Tongue (tissue), 2 donors: Measurements from ENCODE around the gene OR52N5. TPM values are rescaled to one million over a fixed set of nuclear protein-coding genes. Genes with fewer than 3 reads are reported as not detected.

Source experiments
- DNase-seq: peaks from one replicate; pipeline ENCODE4 v3.0.0-alpha.2; 2015
- total RNA-seq: library from RNA; depleted of rRNA; stranded (reverse); fragments of >200 nt; gene quantifications from one replicate; pipeline ENCODE4 v1.2.3, GENCODE V29; 2014

The OR52N5 gene
- not detected for total RNA-seq

DNA sequence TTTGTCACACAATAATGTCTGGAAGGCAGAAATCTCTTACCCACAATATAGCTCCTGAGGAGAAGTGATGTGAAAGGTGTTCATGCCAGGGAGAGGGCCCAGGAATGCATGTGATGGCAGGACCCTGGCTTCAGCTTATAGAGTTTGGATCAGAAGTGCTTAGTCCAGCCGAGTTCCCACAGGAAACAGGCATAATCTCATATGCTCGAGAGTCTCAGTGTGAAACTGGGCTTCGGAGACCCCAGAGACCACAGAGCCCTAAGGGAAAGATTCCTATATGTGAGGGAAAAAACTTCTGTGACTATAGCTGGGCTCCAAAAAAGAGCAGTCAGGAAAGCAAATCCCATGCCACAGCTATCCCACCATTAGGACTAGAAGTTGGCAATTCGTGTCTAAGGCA lies at the start of gene OR52N5:
TSS of gene OR52N5 (minus strand) at position 101 of the 400 bp plus-strand sequence. CDS start 4,721 bp downstream, outside the sequence.
- DNase-seq = no peak

DNA sequence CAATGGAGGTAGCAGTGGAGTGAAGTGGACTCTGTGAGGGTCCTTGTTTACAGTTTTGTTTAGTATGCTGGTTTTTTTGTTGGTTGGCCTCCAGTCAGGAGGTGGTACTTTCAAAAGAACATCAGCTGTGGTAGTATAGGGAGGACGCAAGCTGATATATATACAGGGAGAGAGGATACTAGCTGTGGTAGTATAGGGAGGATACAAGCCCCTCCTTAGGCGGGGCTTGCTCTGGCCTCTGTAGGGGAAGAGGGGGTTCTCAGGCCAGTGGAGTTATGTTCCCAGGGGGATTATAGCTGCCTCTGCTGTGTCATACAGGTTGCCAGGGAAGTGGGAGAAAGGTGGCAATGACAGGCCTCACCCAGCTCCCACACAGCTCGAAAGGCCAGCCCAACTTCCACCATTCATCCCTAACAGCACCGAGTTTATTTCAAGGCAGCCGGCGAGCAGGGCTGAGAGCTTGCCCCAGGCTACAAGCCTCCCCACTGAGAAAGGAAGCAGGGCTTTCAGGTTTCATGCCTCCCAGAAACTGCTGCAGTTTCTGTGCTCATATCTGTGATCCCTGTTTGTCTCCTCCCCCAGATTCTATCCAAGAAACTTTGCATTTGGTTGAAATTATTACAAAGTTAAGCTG lies 48.2 kb upstream of the OR52N5 start:
- no peak for DNase-seq

DNA sequence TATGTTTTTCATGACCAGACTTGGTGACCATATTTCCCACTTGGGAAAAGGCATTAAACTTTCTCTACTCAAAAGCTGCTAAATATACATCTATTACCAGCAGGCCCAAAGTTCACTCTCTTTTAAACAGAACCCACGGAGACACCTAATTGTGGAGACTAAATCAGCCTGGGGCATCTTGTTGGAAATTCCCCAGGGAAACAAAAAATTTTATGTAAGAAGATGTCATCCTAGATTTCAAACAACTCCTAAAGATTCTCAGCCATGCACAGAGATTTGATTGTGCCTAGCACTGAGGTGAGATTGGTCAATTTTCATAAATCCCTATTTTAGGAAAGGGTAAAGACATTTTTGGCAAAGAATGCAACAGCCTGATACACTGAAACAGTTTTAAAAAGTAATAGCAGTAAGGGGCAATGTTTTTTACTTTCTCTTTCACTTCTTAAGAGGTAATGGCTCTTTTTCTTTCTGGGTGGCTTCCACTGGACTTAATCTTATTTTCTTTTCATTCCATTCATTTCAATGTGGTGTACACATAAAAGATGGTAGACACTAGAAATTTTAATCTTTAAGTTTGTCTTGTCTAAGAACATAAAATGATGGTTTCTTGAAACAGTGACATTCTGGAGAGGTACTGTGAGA lies 35.2 kb upstream of the OR52N5 start:
- DNase-seq = no peak

DNA sequence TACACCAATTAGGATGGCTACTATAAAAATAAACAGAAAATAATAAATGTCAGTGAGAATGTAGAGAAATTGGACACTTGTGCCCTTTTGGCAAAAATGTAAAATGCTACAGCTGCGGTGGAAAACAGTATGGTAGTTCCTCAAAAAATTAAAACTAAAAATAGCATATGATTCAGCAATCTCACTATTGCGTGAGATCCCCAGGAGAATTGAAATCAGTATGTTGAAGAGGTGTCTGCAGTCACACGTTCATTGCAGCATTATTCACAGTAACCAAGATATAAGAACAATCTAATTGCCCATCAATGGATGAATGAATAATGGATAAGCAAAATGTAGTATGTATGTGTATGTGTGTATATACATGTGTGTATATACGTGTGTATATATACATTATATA lies 32.4 kb upstream of the OR52N5 start:
- no peak for DNase-seq

DNA sequence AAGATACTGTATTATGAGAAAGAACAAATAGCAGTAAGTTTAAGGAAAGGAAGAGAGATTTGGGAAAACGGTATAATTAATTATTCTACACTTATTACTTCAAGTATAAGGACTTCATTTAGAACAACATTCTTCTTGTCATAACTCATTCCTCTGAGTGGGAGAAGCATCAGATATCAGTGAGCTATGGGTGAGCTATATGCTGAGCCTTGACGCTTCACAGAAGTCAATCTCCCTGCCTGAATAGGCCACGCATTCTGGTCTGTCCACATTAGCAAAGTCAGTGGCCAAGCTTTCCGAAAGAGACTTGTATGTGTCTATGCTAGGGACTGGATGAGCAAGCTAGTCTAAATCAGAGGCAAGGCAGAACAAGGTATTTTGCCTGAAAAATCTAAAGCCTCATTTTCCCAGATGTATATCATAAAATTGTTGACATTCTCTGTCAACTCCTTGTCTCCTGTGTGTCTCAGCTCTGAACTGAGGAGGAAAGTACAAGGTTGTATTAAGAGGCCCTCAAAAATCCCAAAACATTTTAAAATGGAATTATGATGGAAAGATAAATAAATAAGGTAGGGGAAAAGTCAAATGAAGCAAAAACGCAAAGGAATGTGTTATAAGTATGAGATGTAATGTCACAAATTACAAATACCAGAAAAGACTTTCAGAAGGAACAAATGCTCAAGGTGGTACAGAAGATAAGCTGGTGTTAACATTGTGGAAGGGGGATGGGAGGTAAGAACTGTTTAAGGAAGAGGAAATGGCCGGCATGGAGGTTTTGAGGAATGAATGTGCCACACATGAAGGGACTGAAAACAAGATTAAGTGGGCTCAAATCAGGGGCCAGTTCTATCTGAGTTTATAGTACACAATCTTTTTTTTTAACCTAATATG lies 27.0 kb upstream of the OR52N5 start:
- DNase-seq = no peak

DNA sequence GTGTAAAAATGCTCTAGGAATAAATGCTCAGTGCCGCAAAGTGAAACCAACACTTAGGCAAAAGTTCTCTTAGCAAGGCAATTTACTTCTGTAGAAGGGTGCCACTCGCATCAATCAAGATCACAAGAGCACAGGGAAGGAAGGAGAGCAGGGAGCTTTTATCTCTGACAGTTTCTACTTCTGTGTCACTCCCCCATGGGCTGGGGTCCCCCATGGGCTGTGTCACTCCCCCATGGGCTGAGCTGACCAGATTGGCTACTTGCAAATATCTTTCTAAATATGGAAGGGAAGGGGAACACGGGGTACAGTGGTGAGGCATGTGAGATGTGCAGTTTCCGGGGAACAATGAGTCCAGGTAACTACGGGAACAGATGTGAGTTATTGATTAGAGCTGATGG lies 26.0 kb upstream of the OR52N5 start:
- DNase-seq = no peak

DNA sequence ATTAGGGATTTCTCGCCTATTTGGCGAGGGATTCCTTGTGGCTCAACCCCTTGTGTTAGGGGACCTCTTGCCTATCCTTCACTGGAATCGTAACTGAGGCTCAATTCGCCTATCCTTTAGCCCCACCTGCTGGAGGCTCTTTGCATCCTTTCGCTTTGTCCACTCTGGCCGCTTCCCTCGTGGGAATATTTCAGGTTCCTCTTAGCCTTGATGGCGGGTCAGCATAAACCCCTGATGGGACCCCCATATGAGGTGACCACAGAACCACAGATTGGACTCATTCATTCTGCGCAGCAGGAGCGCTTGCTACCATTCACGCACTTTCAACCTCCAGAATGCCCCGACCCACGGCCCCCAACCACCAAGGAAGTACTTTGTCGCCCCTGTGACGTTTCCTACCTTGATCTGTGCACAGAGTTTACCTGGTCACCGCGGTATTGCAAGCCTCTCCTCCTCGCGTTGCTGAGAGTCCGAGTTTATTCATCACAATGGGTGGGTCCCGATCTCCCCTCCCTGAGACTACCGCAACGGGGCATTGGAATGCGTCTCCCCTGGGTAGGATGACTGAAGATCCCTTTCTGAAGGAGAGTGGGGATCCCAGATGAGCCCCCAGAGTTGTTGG lies 25.5 kb upstream of the OR52N5 start, which contains the start of gene OR52N2:
TSS of gene OR52N2 (plus strand) at position 425 of the 622 bp plus-strand sequence. CDS start 11,412 bp downstream, outside the sequence.
- peak; percentile 83 for DNase-seq

DNA sequence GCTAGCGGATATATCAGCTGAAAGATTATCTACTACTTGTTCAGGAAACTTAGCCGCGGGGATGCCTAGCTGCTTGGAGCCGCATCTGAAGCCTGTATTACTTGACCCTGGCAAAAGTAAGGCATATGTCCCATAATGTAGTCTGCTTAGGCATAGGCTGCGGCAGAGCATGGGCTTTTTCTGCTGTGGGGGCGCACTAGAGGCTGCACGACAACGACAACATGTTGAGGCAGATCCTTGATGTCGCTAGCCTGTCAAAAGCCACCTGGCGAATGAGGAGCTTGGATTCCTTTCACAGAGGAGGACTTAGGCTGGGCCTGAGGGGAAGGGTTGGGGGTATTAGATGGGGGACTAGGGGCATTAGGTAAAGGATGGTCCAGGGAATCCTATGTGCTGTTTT lies 24.4 kb upstream of the OR52N5 start:
- no peak for DNase-seq

DNA sequence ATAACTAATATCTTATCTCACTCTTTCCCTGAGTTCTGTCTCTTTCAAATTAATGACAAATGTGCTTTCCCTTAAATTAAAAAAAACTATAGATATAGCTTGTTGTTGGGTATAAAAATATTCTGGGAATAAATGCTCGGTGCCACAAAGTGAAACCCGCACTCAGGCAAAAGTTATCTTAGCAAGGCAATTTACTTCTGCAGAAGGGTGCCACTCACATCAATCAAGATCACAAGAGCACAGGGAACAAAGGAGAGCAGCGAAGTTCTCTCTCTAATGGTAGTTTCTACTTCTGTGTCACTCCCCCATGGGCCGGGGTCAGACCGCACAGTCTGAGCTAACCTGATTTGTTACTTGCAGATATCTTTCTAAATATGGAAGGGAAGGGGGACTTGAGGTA lies 20.8 kb upstream of the OR52N5 start:
- DNase-seq = no peak

DNA sequence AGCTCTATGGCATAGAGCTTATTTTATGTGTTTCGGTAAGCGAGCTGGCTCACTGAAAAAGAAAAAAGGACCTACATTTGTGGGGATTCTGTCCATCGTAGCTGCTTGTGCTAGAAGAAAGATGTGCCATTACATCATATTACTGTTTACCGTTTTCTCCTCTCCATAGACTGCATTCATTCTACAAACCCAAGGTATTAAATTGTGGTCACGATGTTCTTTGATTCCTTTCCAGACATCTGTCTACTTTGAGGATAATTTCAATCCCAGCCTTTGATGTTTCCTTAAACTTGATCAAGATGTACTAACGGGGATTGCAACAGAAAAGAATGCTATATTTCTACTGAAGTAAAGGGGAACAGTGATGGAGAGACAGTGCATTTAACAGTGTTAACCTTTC lies 13.4 kb upstream of the OR52N5 start:
- DNase-seq = no peak

DNA sequence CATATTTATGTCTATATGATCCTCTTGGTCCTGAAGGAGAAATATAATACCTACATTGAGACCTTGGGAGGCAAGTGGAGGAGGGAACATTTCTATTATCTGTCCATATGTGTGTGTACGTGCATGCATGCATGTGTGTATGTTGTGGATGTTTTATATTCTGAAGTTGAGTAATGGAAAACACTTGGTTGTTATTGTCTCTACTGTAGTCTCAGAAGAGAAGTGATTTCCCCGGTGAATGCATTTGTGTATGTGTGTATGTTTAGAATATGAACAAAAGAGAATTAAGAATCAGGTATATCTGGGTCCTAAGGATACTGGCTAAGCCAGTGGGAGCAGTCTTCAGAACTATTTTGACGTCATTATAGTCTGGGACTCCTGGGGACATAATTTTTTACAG lies 8.0 kb upstream of the OR52N5 start, which contains the start of gene OR52N1:
TSS of gene OR52N1 (minus strand) at position 101 of the 400 bp plus-strand sequence. CDS start 2,449 bp downstream, outside the sequence.
- no peak for DNase-seq

DNA sequence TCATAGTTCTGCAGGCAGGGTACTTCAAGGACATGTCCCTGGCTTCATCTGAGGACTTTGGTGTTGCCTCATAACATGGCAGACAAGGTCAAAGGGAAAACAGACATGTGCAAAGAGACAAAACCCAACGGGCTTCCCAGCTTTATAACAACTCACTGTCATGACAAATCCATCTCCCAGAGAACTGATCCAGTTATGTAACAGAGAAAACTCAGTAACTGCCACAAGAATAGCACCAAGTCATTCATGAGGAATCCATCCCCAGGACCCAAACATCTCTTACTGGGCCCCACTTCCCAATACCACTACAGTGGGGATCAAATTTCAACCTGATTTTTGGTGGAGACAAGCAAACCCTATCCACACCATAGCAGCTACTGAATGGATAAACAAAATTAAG lies 16.1 kb downstream of the OR52N5 start:
- DNase-seq = no peak

DNA sequence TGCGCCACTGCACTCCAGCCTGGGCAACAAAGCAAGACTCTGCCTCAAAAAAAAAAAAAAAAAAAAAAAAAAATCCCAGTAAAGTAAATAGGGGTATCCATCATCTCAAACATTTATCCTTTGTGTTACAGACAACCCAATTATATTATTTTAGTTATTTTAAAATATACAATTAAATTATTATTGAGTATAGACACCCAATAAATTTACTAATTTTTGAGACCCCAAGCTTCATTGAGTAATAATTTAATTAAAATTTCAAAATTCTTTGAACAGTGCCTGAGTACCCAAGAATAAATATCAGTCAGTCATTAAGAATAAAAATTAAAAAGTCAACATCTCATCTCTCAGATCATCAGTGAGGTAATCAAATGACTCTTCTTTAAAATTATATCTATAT lies 29.2 kb downstream of the OR52N5 start, which contains the start of gene OR52N4:
TSS of gene OR52N4 (plus strand) at position 301 of the 400 bp plus-strand sequence. CDS start 498 bp downstream, outside the sequence.
- no peak for DNase-seq

DNA sequence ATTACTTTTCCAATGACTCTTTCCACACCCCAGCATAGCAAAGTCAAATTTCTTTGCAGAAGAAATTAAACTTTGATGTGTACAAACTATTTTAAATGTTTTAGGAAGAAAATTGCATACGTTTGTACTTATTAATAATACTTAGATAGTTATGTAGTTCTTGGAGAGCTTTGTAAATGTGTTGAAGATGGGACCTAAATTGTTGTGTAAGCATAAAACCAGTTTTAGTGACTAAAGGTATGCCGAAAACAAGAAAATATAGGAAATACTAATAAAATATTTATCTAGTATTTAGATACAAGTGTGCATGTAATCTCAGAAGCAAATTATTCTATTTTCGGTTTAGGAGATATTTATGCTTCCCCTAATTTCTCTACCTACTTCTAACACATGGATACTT lies 33.3 kb downstream of the OR52N5 start:
- DNase-seq = no peak

DNA sequence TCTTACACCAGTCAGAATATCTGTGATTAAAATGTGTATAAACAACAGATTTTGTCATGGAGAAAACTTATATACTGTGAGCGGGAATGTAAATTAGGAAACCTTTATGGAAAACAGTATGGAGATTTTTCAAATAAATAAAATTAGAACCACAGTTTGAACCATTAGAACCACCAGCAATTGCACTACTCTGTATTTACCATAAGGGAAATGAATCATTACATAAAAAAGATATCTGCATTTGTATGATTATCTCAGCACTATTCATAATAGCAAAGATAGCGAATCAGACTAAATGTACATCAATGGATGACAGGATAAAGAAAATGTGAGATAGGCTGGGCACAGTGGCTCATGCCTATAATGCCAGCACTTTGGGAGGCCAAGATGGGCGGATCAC lies 36.5 kb downstream of the OR52N5 start:
- DNase-seq = no peak

DNA sequence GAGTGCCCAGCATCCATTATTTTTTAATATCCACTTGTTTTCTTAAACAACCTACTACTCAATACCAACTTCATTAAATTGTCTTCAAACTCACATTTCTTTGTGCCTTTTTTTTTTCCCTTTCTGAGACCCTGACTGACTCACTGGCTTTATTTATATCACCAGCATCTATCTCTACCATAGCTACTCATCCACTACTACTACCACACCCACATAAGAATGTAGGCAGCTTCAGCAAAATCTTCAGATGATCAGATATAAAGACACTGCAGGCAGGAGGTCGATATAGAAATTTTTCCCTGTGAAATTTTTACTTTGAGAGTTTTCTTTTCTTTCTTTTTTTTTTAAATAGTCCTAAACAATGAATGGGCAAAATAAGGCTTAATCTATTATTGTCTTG lies 44.7 kb downstream of the OR52N5 start:
- DNase-seq = no peak

DNA sequence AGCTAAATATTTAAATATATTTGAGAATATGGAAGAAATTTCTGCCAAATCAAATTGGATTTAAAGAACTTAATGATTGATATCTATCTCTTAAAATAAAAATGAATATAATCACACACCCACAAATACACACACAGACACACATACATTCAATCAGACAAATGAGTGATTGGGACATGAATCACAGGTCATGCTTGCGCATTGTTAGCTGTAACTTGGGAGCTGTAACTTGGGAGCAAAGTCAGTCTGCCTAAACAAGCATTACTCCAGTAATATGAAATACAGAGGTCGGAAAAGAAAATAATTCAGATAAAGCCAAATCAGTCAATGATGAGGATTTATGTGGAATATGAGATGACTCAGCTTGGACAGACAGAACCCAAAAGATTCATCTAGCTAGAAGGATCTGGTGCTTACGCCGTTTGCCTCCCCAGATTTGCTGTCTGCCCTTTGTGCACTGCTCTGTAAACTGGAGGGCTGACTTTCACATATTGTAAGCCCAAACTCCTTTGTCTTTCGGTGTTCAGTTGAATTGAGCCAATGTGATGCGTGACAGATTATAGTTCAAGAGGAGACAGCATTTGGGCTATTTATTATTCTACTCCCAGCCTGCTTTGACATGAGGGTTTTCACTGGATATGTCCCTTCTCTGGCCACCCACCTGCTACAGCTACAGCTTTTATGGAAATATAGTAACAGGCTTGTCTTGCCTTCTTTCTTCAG lies 45.3 kb downstream of the OR52N5 start:
- no peak for DNase-seq

DNA sequence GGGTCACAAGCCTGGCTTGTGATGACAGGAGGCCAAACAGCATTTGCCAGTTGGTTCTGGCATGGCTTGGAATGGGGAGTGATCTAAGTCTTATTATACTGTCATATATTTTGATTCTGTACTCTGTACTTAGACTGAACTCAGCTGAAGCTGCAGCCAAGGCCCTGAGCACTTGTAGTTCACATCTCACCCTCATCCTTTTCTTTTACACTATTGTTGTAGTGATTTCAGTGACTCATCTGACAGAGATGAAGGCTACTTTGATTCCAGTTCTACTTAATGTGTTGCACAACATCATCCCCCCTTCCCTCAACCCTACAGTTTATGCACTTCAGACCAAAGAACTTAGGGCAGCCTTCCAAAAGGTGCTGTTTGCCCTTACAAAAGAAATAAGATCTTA lies 46.1 kb downstream of the OR52N5 start:
- no peak for DNase-seq

DNA sequence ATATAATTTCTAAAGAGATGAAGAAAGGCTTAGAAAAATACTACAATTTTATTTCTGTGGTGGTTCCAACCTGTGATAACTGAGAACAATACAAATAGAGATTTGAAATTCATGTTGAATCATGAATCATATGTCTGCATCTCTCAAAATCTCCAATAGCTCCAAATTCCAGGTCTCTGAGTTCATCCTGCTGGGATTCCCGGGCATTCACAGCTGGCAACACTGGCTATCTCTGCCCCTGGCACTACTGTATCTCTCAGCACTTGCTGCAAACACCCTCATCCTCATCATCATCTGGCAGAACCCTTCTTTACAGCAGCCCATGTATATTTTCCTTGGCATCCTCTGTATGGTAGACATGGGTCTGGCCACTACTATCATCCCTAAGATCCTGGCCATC lies 46.8 kb downstream of the OR52N5 start, which contains the start of gene OR56B1:
TSS of gene OR56B1 (plus strand) at position 53 of the 400 bp plus-strand sequence. CDS start at position 122, 69 bp downstream.
- DNase-seq = no peak

DNA sequence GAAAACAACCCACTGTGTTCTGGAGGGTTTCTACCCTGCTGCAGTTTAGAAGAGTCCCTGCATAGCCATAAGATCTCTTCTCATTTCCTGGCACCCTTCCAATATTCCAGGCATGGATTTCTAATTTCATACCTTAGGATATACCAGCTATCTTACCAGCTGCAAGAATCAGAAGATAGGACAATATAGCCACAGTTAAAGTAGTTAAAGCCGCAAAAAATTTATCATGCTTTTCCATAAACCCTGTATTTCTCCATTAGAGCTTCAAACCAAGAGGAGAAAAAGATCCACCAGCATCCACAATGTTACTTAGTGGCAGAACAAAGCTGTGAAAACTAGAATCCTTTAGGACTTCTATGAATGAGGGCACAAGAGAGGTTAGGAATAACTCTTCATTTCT lies 55.5 kb downstream of the OR52N5 start:
- peak; percentile 3 for DNase-seq

DNA sequence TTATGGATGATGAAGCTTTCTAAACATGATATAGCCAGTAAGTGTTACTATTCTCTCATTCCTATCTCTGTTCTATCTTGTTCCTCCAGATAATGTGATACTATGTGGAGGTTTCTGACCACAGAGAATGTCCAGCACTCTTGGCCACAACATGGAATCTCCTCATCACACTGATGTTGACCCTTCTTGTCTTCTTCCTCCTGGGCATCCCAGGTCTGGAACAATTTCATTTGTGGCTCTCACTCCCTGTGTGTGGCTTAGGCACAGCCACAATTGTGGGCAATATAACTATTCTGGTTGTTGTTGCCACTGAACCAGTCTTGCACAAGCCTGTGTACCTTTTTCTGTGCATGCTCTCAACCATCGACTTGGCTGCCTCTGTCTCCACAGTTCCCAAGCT lies 56.8 kb downstream of the OR52N5 start:
- DNase-seq = no peak
